Middle frontal gyrus (tissue), 1 donor: ENCODE data around the gene JMJD6.

Experiments
- DNase-seq: peaks from one replicate; pipeline ENCODE4 v3.0.0-alpha.2; 2015; ENCODE audit warnings: low spot score; ENCODE audit errors: extremely low spot score

Gene JMJD6

GRCh38 chr17:76697702-76698465 is 28.5 kb downstream of the JMJD6 start:
- no peak for DNase-seq

- DNase-seq = no peak
These were observed 29.4 kb downstream of the JMJD6 start for GRCh38 chr17:76696763-76697701.

GRCh38 chr17:76695059-76695831 is 31.2 kb downstream of the JMJD6 start:
- DNase-seq = no peak

GRCh38 chr17:76691379-76692191 is 34.8 kb downstream of the JMJD6 start:
- no peak for DNase-seq

- no peak for DNase-seq
These were observed 35.7 kb downstream of the JMJD6 start for GRCh38 chr17:76690596-76691280.

GRCh38 chr17:76689859-76690258 is 36.5 kb downstream of the JMJD6 start:
- DNase-seq = no peak

GRCh38 chr17:76688165-76688622 is 38.2 kb downstream of the JMJD6 start:
- DNase-seq = no peak

GRCh38 chr17:76687298-76688164 is 38.9 kb downstream of the JMJD6 start:
- DNase-seq = no peak

- DNase-seq = no peak
These were observed 39.7 kb downstream of the JMJD6 start for GRCh38 chr17:76686538-76687297.

- DNase-seq = no peak
These were observed 40.6 kb downstream of the JMJD6 start for GRCh38 chr17:76685846-76686245.

- DNase-seq = no peak
These were observed 41.0 kb downstream of the JMJD6 start for GRCh38 chr17:76685366-76685765.

GRCh38 chr17:76684756-76685155 is 41.6 kb downstream of the JMJD6 start:
- no peak for DNase-seq

GRCh38 chr17:76683921-76684745 is 42.3 kb downstream of the JMJD6 start:
- DNase-seq = no peak

- DNase-seq = no peak
These were observed 43.2 kb downstream of the JMJD6 start for GRCh38 chr17:76683011-76683755.

- DNase-seq = no peak
These were observed 44.1 kb downstream of the JMJD6 start for GRCh38 chr17:76682296-76682695.

GRCh38 chr17:76681222-76682137 is 44.9 kb downstream of the JMJD6 start:
- DNase-seq = peak; percentile 27
